DMS79 (cell line): Measurements from ENCODE around the gene SCRN1.

Experiments
- DNase-seq: peaks from one replicate; lab custom pipeline; 2025; lab: John Stamatoyannopoulos, UW

SCRN1 gene

DNA sequence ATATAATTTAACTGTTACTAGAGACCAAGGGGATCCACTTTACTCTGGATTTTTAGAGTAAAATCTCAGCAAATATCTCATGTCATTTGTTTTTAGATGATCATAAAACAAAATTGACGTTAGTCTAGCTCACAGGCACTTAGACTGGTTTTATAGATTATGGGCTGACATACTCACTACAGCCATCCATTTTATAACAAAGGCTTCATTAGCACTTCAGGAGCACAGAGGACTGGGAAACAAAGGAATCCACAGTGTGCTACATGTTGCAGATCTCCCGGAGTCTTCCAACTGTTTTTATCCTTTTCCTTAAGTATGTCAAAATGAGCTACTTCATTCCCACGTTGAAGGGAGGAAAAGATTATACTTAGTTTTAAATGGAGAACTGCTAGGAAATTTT, 15.9 kb upstream of the SCRN1 start:
- no peak for DNase-seq

DNA sequence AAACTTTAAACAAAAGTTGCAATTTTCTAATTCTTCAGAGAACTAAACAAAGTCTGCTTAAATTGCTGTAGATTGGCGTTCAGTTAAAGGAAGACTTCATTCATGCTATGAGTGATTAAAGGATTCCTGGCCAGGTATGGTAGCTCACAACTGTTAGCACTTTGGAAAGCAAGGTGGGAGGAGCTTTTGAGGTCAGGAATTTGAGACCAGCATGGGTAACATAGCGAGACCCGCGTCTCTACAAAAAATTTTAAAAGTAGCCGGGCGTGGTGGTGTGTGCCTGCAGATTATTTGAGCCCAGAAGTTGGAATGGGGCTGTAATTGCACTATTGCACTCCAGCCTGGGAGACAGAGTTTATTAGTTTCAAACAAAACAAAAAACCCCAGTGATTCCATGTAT, 13.5 kb upstream of the SCRN1 start:
- no peak for DNase-seq

DNA sequence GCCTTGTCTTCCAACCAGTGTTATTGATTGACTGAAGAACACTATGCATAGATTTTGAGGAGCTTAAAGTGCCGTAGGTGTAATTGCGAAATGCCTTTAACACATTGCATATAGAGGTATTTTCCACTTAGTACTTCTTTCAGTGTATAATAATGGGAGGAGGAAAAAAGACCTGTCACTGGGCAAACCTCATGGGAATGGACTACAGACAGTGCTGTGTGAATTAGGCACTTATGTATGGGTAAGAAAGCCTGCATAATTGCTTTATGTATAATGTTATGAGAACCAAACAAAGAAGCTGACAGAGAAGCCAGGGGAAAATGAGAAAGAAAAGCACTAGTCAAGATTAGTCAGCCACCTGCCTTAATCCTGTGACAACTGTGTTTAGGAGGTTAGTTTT, 12.4 kb upstream of the SCRN1 start:
- peak; percentile 38 for DNase-seq

DNA sequence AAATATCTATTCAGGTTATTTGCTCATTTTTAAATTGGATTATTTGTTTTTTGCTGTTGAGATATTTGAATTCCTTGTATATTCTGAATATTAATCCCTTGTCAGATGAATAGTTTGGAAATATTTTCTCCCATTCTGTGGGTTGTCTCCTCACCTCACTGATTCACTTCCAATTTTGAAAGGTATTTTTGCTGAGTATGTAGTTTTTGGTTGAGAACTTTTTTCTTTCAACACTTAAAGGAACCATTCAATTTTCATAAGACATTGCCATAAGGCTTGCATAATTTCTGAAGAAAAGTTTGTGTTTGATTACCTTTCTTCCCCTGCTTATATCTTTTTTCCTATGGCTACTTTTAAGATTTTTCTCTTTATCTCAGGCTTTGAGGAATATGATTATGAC, 8.9 kb upstream of the SCRN1 start:
- DNase-seq = no peak

DNA sequence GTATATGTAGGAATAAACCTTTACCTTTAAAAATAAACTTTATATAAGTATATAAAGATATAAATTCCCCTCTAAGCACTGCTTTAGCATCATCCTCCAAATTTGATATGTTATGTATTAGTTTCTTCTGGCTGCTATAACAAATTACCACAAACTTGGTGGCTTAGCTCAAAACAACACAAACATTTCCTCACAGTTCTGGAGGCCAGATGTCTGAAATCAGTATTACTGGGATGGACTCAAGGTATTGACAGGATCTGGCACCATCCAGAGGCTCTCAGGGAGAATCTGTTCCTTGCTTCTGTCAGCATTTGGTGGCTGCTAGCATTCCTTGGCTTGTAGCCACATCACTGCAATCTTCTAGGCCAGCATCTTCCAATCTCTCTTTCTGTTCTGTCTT, 6.7 kb upstream of the SCRN1 start:
- DNase-seq = no peak

DNA sequence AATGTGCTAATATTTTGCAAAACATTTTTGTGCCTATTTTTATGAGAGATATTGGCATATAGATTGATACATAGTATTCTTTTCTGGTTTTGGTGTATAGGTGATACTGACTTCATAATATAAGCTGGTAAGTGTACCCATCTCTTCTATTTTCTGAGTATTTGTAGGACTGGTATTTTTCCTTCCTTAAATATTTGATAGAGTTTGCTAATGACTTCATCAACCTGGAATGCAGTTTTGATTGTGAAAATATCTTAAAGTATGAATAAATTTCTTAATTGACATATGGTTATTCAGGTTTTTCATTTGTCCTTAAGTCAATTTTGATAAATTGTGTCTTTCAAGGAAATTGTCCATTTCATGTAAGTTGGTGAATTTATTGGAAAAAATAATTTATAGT, 6.1 kb upstream of the SCRN1 start:
- DNase-seq = no peak

DNA sequence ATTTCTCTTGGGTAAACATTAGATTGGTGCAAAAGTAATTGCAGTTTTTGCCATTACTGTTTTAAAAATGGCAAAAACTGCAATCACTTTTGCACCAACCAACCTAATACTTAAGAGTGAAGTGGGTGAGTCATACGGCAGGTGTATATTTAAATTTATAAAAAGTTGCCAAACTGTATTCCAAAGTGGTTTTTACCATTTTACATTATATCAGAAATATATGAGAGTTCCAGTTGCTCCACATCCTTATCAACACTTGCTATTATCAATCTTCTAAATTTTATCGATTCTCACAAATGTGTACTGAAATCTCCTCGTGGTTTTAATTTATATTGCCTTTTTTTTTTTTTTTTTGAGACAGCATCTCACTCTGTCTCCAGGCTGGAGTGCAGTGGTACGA, 3.5 kb upstream of the SCRN1 start:
- DNase-seq = no peak

DNA sequence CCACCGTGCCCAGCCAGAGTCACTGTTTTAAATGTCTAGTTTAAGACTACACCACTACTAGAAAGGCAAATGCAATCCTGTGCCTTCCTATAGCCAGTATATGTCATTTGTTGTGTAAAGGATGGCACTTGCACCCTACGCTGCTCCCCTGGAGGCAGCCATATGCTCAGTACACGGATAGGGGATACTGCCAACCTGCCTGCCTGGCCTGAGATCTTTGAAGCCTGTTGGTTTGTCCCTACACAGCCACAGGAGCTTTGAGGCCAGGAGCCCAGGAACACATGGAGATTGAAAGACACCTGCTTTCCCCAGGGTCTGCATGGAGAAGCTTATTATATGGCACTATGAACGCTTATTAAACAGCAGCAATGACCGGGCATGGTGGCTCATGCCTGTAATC, 2.3 kb upstream of the SCRN1 start:
- no peak for DNase-seq

DNA sequence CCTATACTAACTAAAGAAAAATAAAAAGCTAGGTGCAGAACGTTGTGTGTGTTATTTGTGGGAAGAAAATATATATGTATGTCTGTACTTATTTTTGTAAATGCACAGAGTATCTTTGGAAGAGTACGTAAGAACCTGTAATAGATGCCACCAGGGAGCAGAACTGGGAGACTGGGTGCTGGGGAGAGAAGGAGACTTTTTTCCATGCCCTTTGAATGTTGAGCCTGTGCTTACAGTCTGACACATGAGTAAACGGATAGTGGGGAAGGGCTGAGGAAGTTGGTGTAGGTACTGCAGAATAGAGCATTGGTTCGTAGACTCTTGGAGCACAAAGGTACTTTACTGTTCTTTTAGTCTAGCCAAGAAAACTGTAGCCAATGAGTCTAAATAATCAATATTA, 1.3 kb upstream of the SCRN1 start:
- no peak for DNase-seq

DNA sequence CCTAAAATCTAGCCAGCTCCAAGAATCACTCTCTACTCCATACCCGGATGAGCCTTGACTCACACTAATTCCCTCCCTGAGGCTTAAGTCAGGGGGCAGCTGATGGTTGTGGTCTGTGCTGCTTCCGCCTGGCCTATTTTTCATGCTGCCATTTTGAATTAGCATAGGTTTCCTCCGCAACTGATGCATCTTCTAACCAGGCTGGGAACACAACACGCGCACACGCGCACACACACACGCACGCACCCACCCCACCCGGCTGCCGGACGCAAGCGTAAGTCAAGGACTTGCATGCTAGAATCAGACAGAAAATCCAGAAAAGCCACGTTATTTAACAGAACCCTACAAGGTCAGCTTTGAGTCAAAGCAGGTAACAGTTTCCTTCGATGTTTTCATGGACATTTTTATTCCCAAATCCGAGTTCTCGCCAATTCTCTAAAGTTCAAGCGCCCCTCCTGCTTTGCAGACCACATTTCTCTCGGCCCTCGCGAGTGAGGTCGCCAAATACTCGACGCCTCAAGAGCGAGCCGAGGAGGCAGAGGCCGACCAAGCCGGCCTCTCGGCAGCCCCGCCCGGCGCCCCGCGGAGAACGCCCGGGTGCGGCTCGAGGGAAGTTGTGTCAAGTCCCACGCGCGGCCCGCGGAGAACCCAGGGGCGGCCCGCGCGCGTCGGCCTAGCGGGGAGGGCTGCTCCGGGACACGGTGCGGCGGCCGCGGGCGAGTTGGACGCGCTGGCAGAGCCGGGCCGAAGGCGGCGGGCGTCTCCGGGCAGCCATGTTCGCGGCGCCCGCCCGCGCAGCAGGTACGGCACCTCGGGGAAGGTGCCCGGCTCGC, 961 bp downstream of the SCRN1 start:
- peak; percentile 21 for DNase-seq

DNA sequence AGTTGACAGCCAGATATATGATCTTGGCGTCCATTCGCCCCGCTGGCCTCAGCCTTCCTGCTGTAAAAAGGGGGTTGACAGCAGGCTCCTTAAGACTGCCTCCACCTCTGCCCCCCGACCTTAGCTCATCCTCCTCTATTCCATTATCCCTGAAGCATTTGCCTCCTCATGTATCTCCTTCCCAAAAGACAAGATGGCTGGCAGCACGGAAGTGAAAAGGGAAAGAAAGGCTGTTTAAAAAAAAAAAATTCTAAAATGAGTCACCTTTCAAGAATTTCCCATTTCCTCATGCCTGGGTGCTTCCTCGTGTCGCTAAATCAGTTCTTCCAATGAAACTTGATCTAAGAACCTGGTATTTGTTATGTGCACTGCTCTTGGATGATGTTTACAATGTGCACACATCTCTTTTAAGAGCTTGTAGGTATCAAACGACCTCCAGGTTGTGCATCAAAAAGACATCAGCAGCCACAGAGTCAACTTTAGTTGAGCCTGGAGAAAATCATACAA, 1.7 kb downstream of the SCRN1 start:
- no peak for DNase-seq

DNA sequence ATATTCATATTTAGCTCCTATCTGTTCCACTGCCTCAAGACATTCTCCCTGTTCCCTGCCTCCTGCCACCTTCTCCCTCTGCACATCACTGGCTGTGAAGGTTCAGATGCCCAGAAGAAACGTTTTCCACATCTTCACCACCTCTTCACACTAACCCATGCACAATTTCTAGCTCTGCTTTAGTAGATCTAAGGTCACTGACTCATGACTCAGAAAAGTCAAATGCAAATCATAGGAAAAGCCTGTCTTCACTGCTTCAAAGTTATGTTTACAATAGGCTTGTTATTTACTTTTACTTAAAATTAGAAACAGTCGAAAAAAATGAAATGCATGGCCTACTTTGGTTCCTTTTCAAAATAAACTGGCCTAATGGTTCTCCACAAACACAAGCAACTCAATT, 2.5 kb downstream of the SCRN1 start:
- DNase-seq = no peak

DNA sequence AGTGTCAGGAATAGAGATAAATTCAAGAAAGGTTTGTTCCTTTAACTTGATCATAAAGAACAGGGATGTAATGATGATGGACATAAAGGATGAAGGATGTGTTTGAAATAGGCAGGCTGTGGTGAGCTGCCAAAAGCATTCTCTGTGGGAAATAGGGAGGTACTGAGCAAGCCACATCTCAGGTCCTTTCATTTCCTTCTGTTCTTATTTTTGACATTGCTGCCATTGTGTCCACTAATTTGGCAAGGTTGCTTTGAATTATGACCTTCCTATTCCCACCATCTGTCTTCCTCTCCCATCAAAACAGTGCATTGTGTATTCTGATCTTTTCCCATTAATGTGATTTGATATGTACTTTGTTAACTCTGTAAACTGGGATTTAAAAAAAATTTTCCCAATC, 9.4 kb downstream of the SCRN1 start:
- DNase-seq = no peak

DNA sequence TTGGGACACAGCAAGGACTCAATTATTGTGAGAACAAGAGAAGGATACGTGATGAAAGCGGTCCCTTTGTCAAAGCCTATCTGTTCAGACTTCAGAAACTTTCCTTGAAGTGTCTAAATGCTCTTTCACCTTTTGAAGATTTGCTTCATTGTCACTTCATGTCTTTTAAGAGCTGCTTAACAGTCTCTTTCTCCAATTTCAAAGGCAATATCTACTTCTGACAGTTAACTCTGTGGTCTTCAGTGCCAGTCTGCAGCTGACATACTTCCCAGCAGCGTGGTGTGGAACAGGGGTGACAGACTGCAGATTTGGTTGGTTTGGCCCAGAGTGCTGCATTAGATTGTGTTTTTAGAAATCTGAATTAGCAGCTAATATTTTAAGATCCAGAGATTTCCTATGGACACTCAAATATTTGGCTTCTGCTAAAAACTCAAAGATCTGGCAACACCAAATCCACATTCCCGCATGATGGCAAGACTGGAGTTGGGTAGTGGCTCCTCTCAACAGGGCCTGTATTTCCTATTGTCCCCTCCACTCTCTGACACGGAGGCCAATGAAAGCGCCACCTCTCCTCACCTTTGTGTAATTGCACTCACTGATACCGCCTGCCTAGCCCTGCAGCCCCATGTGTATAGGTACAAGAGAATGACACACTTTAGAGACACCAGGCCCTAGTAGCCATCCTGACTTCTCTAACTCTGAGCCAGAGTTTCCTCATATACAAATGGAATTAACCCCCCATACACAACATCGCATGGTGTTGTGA, 11.5 kb downstream of the SCRN1 start:
- no peak for DNase-seq

DNA sequence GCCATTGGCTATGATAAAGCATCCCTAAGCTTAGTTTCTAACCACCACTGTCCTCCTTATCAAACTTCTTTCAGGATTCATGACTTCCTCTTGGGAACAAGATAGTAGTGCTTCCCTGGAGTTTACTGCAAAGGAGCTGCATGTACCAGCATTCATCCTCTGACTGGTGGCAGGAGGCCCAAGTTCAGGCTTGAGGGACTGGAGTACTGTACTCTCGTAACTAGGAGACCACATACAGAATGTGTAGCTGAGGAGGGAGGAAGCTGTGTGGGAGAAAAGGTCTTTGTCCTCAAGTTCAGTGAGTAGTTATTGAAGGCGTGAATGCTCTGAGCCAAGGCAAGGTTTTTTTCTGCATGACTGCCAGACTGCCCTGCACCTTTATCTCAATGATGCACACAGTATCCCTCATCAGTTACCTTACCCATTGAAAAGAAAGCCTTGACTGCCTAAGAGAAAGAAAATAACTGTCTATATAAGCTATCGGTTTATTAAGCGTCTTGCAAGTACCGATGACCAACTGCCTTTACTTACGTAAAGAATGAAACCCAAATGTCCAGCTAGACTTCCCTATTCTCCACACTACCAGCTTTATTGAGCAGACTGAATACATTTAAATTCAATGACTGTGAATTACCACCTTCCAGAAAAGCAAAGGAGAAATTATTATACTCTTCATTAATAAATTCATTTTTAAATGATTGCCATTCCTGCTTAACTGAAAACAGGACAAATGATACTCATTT, 12.8 kb downstream of the SCRN1 start:
- no peak for DNase-seq

DNA sequence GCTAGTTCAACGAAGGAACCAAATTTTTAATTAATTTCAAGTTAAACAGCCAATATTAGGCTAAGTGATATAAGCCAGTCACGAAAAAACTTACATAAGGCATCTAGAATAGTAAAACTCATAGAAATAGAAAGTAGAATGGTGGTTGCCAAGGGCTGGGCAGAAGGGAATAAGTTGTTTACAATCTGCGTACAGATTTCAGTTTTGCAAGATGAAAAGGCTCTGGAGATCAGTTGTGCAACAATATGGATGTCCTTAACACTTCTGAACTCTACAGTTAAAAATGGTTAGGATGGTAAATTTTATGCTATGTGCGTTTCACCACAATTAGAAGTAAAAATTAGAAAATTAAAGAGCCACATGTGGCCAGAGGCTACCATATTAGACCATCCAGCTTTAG, 13.3 kb downstream of the SCRN1 start:
- no peak for DNase-seq

DNA sequence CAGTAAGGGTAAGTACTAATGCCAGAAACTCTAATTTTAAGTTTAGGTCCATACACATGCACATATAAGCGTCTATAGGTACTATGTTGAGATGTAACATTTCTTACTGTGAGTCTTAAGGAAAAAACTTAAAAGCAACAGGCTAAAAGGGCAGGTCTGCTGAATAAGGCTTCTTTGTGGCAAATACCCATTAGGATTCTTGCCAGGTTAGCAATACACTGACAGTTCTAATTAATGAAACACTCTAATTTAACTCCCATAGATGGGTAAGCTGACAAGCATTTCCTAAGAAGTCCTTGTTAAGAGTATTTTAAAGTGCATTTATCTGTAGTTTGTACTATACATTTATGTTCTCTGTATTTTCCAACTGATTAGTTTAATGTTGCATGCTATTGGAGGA, 14.0 kb downstream of the SCRN1 start:
- no peak for DNase-seq

DNA sequence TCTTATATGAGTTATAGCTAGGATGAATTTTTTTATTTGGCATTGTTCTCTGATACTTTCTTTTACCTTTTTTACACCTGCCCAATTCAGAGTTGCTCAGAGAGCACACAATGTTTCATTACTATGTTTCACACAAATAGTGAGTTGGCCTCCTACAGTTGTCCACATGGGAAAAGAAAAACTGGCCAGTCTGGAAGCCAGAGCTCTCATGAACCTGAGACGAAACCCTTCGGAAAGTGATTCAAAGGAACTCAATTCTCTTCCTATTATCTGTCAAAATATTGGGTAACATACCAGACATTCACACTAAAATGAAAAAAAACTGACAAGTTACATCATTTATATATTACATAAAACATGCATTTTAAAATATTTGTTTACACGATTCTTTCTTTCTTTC, 15.3 kb downstream of the SCRN1 start:
- no peak for DNase-seq

DNA sequence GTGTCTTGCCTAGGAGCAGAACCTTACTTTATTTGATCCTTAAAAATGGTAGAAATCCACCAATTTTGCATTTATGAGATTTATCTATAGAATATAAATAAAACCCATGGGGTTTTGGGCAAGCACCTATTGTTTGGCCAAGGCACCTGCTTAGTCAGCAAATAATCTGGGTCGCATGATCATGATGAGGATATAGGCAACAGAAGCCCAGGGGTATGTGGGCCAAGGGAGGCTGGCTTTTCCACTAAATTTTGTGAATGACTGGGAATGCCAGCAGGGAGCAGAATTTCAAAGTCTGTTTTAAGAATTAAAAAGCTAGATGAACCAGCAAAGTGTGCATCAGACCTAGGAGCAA, 17.3 kb downstream of the SCRN1 start:
- DNase-seq = no peak

DNA sequence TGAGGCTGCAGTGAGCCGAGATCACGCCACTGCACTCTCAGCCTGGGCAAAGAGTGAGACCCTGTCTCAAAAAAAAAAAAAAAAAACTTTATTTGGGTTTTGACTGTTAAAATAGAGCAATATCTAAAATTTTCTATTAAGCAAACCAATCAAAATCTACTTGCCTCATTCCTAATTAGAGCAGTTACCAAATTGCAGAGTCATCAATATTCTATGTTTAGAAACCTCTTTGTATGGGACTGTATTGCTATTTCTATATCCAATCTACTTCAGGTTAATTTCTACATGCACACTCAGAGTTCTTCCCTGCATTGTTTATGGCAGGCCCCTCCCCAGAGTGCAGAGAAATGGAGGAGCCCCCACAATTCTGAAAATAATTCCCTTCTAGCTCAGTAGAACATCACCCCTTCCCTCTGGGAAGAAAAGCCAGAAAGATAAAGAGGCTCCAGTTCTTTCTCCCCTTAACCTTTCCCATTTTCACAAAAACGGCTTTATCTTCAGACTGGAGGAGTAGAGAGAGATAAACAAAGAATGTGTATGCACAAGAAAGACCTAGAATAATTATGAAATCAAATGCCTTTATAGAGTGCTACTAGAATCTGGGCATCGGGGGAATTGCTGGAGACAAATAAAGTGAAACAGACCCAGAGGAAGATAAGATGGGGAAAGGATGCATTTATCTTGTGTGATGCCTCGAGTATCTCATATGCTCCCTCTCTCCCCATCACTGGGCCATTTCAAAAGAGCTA, 17.9 kb downstream of the SCRN1 start:
- no peak for DNase-seq

DNA sequence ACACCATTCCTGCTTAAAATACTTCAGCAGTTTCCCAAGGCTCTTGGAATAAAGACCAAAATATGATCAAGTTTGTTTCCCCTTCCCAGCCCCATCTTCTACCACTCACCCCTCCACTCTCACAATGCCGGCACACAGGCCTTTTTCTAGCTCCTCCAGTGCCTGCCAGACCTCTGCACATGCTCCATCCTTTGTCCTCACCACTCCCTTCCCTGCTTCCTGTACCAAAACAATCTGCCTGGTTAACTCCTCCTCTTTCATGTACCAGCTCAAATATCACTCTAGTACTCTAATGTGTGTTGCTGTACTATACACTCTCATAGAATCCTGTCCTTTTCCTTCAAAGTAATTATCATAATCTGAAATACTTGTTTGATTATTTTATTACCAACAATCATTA, 19.4 kb downstream of the SCRN1 start:
- DNase-seq = no peak

DNA sequence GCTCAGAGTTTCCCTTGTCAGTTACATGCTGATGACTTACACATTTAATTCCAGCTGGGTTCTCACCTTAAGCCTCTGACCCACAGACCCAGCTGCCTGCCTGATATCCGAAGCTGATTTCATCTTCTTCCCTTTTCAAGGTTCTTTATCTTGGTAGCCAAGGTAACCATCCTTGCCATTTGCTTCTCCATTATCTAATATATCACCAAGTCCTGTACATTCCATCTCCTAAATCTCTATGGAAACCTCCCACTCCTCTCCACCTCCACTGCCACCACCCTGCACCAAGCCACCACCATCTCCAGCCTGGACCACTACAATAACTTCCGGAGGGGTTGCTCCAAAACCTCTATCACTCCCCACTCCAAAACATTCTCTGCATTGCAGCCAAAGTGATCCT, 19.9 kb downstream of the SCRN1 start:
- no peak for DNase-seq
